Measurements from ENCODE around the gene MBNL3. TPM values are rescaled to one million over a fixed set of nuclear protein-coding genes. Genes with fewer than 3 reads are reported as not detected.

MBNL3 gene
- total RNA-seq, 1 donor from 2014 or later: 47.0 TPM

- no peak overlapping the region for H3K27ac Mint-ChIP-seq
- no peak for TF ChIP-seq CTCF (IDR thresholded peaks at IDR 0.05)
- CTCF ChIA-PET: no interaction called here
- H3K36me3 Mint-ChIP-seq (ENCODE audit: low read depth): peaks cover 8% of the 10 kb centered on the region
- POLR2A ChIA-PET: no interaction called here
- peaks cover 9% of the 10 kb centered on the region for H3K4me1 Mint-ChIP-seq
- no peaks in the 10 kb centered on the region for H3K9me3 Mint-ChIP-seq
- DNase-seq (no peak), ATAC-seq (ENCODE audit: low read depth) (no peak)
- H3K4me3 Mint-ChIP-seq: no peak overlapping the region
- no peaks in the 10 kb centered on the region for H3K27me3 Mint-ChIP-seq
- intact Hi-C loops (cut with micrococcal nuclease): loop anchor here (5.0 kb wide), 1 partner anchor 77 kb away; the partner anchor contains the start of gene MBNL3
Measured at GRCh38 chrX:132409780-132410556, 78.9 kb downstream of the MBNL3 start.

- Mint-ChIP-seq H3K9me3 (no peaks in the 10 kb centered on the region), H3K4me3 (no peak overlapping the region), H3K27me3 (no peaks in the 10 kb centered on the region), H3K4me1 (peaks cover 9% of the 10 kb centered on the region), H3K36me3 (ENCODE audit: low read depth) (peaks cover 22% of the 10 kb centered on the region), H3K27ac (peak overlapping the region; percentile 59)
- no peak for ATAC-seq (ENCODE audit: low read depth)
- ChIA-PET POLR2A (no interaction called here), CTCF (interaction anchor here (0.7 kb wide), 1 partner anchor 16 kb away, joined by 3 read pairs; no protein-coding TSS in a partner anchor)
- intact Hi-C loops (cut with micrococcal nuclease): loop anchor here (5.0 kb wide), 1 partner anchor 80 kb away; the partner anchor contains the start of gene MBNL3
- no peak for TF ChIP-seq CTCF (IDR thresholded peaks at IDR 0.05)
- no peak for DNase-seq
Measured at GRCh38 chrX:132407691-132408090, 81.1 kb downstream of the MBNL3 start.

GRCh38 chrX:132406106-132406505 is 82.7 kb downstream of the MBNL3 start:
- no peak for DNase-seq
- ChIA-PET CTCF (no interaction called here), POLR2A (no interaction called here)
- H3K36me3 Mint-ChIP-seq (ENCODE audit: low read depth): peaks cover 22% of the 10 kb centered on the region
- intact Hi-C loops (cut with micrococcal nuclease): loop anchor here (5.0 kb wide), 1 partner anchor 81 kb away; the partner anchor contains the start of gene MBNL3
- peaks cover 9% of the 10 kb centered on the region for H3K4me1 Mint-ChIP-seq
- H3K4me3 Mint-ChIP-seq: no peak overlapping the region
- H3K27me3 Mint-ChIP-seq: no peaks in the 10 kb centered on the region
- no peak for TF ChIP-seq CTCF (IDR thresholded peaks at IDR 0.05)
- no peak overlapping the region for H3K27ac Mint-ChIP-seq
- no peaks in the 10 kb centered on the region for H3K9me3 Mint-ChIP-seq
- no peak for ATAC-seq (ENCODE audit: low read depth)

GRCh38 chrX:132404266-132404665 is 84.6 kb downstream of the MBNL3 start:
- ChIA-PET CTCF (no interaction called here), POLR2A (interaction anchor here (1.0 kb wide), 1 partner anchor 77 kb away, joined by 3 read pairs; no protein-coding TSS in a partner anchor)
- Mint-ChIP-seq H3K27ac (no peak overlapping the region), H3K4me1 (peaks cover 8% of the 10 kb centered on the region), H3K4me3 (no peak overlapping the region), H3K36me3 (ENCODE audit: low read depth) (peaks cover 25% of the 10 kb centered on the region), H3K9me3 (no peaks in the 10 kb centered on the region), H3K27me3 (no peaks in the 10 kb centered on the region)
- DNase-seq (no peak), ATAC-seq (ENCODE audit: low read depth) (no peak)
- TF ChIP-seq CTCF (IDR thresholded peaks at IDR 0.05): no peak
- intact Hi-C loops (cut with micrococcal nuclease): no loop called here

- POLR2A ChIA-PET: no interaction called here
- peaks cover 1% of the 10 kb centered on the region for H3K4me1 Mint-ChIP-seq
- intact Hi-C loops (cut with micrococcal nuclease): no loop called here
Measured at GRCh38 chrX:132401935-132402334, 86.9 kb downstream of the MBNL3 start.

More at GRCh38 chrX:132401935-132402334, 86.9 kb downstream of the MBNL3 start:
- H3K27me3 Mint-ChIP-seq: no peaks in the 10 kb centered on the region
- H3K36me3 Mint-ChIP-seq (ENCODE audit: low read depth): peaks cover 28% of the 10 kb centered on the region
- H3K27ac Mint-ChIP-seq: no peak overlapping the region
- ATAC-seq (ENCODE audit: low read depth) (no peak), DNase-seq (no peak)
- no peaks in the 10 kb centered on the region for H3K9me3 Mint-ChIP-seq
- no peak overlapping the region for H3K4me3 Mint-ChIP-seq
- CTCF ChIA-PET: no interaction called here
- no peak for TF ChIP-seq CTCF (IDR thresholded peaks at IDR 0.05)
